Colonic mucosa (tissue), 4 donors: ENCODE data around the gene ABLIM1. TPM values are rescaled to one million over a fixed set of nuclear protein-coding genes. Genes with fewer than 3 reads are reported as not detected.

Experiments used
- DNase-seq: peaks from one replicate; pipeline ENCODE4 v3.0.0-alpha.2; 2020
- H3K27ac ChIP-seq: fragments of 200-600 bp; one replicate; pipeline ENCODE4 v1.8.0; 2021
- H3K27me3 ChIP-seq: fragments of 200-600 bp; one replicate; pipeline ENCODE4 v1.8.0; 2021
- H3K36me3 ChIP-seq: fragments of 200-600 bp; one replicate; pipeline ENCODE4 v1.8.0; 2021
- H3K4me1 ChIP-seq: fragments of 200-600 bp; one replicate; pipeline ENCODE4 v1.8.0; 2021; ENCODE audit warnings: mild to moderate bottlenecking
- H3K4me3 ChIP-seq: fragments of 200-600 bp; one replicate; pipeline ENCODE4 v1.8.0; 2021
- H3K9ac ChIP-seq, 2 donors: one replicate each; pipeline ENCODE4 v1.7.0; 2013; ENCODE audit warnings: control low read depth in 2 of 2, low read depth in 2 of 2, low read length in 2 of 2
- H3K9me3 ChIP-seq: fragments of 200-600 bp; one replicate; pipeline ENCODE4 v1.8.0; 2021
- CTCF ChIP-seq: fragments of 200-600 bp; IDR thresholded peaks from one replicate; pipeline ENCODE4 v1.8.0; 2022; ENCODE audit warnings: antibody characterized with exemption, mild to moderate bottlenecking
- intact Hi-C: fragments of 100-400 bp; cut with DNase I; formaldehyde crosslinking; loops from one replicate; pipeline ENCODE4 v1.14.1; 2022
- total RNA-seq, 2 donors: library from RNA; stranded (reverse); fragmentation: NEBNext Ultra II Directional in 1 of 2; extraction: Animal tissue kit (Norgen Biotek cat#: 25700) in 1 of 2; gene quantifications; one replicate each; pipeline ENCODE4 v1.2.1, GENCODE V29; 2021
- donor health status: healthy.
- donor health status: DM: no; HTN: no; CAD: no.
- donor health status: DM: no; HTN: no; CAD: no.

Gene ABLIM1
- total RNA-seq, 2 donors from 2014 or later: 118 to 131 TPM

DNA sequence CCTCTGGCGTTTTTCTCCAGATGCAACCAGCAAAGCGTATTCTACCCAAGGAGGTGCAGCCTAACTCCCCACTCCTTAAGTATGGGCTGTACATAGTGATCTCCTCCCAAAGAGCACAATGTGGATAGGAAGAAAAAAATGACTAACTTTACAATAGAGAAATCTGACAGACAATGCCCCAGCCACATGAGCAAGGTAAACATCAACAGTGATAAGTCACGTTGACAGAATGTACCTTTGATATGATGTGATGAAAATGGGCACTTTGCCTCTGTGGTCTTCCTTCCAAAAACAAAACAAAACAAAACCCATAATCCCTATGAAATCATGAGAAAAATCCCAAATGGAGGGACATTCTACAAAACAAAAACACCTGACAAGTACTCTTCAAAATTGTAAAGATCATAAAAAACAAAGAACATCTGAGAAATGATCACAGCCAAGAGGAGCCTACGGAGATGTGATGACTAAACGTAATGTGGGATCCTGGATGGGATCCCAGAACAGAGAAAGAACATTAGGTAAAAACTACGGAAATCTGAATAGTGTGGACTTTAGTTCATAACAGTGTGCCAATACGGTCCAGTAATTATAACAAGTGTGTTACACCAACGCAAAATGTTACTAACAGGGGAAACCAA is 50.6 kb downstream of the ABLIM1 start:
- DNase-seq: no peak
- Histone ChIP-seq H3K9me3 (no peaks in the 10 kb centered on the region), H3K9ac (no peak overlapping the region), H3K36me3 (no peaks in the 10 kb centered on the region), H3K27ac (no peak overlapping the region), H3K4me1 (peaks cover 14% of the 10 kb centered on the region), H3K4me3 (no peak overlapping the region), H3K27me3 (no peaks in the 10 kb centered on the region)
- intact Hi-C loops: no loop called here
- no peak for TF ChIP-seq CTCF

DNA sequence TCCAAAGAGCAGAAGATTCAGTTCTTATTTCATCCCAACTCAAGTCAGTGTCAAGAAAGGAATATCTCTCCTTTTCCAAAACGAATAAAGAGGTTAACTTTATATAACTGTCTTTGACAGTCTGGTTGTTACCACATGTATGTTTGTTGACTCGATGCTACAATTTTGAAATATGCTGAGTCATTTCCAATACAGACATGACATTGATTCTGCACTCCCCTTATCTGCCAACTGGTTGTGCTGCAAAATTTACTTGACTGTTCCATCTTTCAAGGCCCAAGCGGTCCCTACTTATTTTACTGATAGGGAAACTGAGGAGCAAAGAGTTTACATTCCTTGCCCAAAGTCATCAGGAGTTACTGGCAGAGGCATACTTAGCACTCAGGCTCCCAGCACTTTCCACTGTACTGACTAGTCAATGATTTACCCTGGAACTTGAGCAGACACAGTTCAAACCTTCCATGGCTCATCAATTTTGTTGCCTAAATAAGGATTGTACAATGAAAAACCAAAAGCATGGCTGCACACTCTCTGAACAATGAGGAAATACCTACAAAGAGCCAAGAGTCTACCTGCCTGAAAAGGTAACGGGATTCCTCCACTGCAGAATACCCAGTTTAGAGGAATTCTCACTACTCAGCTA is 52.8 kb downstream of the ABLIM1 start:
- Histone ChIP-seq H3K4me1 (peaks cover 10% of the 10 kb centered on the region), H3K36me3 (no peaks in the 10 kb centered on the region), H3K27ac (peak overlapping the region; percentile 3), H3K4me3 (no peak overlapping the region), H3K9ac (no peak overlapping the region), H3K27me3 (no peaks in the 10 kb centered on the region), H3K9me3 (no peaks in the 10 kb centered on the region)
- intact Hi-C loops: no loop called here
- no peak for TF ChIP-seq CTCF
- no peak for DNase-seq

GRCh38 chr10:114604357-114605130 is 53.5 kb downstream of the ABLIM1 start:
- peak overlapping the region; percentile 51 for H3K27ac ChIP-seq
- DNase-seq: no peak
- no peak overlapping the region for H3K9ac ChIP-seq
- no peak for TF ChIP-seq CTCF
- H3K36me3 ChIP-seq: no peaks in the 10 kb centered on the region
- no peaks in the 10 kb centered on the region for H3K9me3 ChIP-seq
- no peaks in the 10 kb centered on the region for H3K27me3 ChIP-seq
- intact Hi-C loops: no loop called here
- H3K4me1 ChIP-seq: peaks cover 10% of the 10 kb centered on the region
- H3K4me3 ChIP-seq: no peak overlapping the region

GRCh38 chr10:114603948-114604347 is 54.1 kb downstream of the ABLIM1 start:
- peak; percentile 77 for DNase-seq

More at GRCh38 chr10:114603948-114604347, 54.1 kb downstream of the ABLIM1 start:
- Histone ChIP-seq H3K27ac (peak overlapping the region; percentile 51), H3K4me3 (no peak overlapping the region), H3K27me3 (no peaks in the 10 kb centered on the region), H3K36me3 (no peaks in the 10 kb centered on the region), H3K9me3 (no peaks in the 10 kb centered on the region), H3K4me1 (peaks cover 10% of the 10 kb centered on the region), H3K9ac (no peak overlapping the region)
- intact Hi-C loops: no loop called here
- no peak for TF ChIP-seq CTCF
